ENCODE data around the gene ARHGAP12.
"Not testable (repeated sequence)": the region's sequence is repeated elsewhere in the genome, so short reads cannot be mapped to it uniquely, and the experiment has no call there.

The ARHGAP12 gene

GRCh38 chr10:31923389-31923788 is 5.2 kb downstream of the ARHGAP12 start:
- no peak for DNase-seq

DNA sequence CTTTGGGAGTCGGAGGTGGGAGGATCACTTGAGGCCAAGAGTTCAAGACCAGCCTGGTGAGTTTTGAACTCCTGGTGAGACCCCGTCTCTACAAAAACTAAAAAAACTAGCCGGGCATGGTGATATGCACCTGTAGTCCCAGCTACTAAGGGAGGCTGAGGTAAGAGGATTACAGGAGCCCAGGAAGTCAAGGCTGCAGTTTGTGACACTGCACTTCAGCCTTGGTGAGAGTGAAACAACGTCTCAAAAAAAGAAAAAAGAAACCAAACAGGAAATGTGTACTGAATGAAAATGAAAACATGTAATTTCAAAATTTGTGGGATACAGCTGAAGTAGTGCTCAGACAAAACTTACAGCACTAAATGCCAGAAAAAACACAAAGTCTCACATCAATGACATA is 7.6 kb downstream of the ARHGAP12 start:
- no peak for DNase-seq

- DNase-seq = no peak
These were observed 8.1 kb downstream of the ARHGAP12 start for GRCh38 chr10:31920538-31920937.

- no peak for DNase-seq
These were observed 9.8 kb downstream of the ARHGAP12 start for GRCh38 chr10:31918671-31919409.

DNA sequence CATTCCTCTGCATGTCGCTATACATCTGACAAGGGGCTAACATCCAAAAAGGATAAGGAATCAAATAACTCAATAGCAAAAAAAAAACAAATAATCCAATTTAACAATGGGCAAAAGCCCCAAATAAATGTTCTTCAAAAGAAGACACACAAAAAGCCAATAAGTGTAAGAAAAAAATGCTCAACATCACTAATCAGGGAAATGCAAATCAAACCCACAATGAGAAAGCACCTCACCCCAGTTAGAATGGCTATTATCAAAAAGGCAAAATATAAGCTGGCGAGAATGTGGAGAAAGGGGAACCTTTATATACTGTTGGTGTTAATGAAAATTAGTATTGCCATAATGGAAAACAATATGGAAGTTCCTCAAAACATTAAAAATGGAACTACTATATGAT is 14.3 kb downstream of the ARHGAP12 start:
- DNase-seq = no peak

DNA sequence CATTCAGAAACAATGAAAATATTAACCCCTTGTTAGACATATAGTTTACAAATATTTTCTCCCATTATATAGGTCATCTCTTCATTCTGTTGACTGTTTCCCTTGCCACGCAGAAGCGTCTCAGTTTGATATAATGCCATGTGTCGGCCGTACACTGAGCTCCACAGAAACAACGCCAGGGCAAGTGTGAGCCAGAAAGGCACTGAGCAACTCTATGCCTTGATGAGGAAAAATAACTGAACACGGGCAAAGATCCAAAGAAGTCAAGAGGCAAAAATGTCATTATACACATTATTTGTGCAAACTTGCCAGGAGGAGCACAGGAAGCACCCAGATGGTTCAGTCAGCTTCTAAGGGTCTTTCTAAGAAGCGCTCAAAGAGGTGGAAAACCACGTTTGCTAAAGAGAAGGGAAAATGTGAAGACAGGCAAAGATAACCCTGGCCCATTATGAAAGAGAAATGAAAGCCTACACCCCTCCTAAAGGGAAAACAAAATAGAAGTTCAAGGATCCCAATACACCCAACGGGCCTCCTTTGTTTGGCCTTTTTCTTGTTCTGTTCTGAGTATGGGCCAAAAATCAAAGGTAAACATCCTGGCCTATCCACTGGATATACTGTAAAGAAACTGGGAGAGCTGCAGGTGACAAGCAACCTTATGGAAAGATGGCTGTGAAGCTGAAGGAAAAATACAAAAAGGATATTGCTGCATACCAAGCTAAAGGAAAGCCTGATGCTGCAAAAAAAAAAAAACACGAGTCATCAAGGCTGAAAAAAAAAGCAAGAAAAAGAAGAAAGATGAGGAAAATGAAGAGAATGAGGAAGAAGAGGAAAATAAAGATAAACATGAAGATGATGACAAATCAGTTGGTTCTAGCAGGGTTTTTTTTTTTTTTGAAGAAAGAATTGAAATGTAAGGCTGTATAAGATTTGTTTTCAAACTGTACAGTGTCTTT is 15.5 kb downstream of the ARHGAP12 start:
- no peak for DNase-seq

- DNase-seq = no peak
These were observed 16.3 kb downstream of the ARHGAP12 start for GRCh38 chr10:31912289-31912688.

GRCh38 chr10:31910016-31910415 is 18.6 kb downstream of the ARHGAP12 start:
- no peak for DNase-seq

DNA sequence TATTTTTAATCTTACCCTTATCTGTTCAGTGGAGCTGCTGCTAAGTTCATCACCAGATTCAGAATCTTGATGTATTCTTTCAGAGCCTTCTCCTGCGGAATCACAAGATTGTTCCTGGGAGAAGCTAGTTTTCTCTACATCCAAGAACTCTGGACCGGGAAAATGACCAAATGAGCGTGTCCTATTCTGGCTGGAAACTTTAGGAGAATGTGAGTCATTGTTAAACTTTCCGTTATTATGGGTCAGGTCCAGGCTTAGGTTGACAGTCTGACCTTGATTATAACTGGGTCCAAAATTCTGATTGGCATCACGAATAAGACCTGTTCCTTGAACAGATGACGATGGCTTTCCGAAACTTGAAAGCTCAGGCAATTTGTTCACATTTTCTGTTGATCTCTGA is 20.5 kb downstream of the ARHGAP12 start:
- no peak for DNase-seq

DNA sequence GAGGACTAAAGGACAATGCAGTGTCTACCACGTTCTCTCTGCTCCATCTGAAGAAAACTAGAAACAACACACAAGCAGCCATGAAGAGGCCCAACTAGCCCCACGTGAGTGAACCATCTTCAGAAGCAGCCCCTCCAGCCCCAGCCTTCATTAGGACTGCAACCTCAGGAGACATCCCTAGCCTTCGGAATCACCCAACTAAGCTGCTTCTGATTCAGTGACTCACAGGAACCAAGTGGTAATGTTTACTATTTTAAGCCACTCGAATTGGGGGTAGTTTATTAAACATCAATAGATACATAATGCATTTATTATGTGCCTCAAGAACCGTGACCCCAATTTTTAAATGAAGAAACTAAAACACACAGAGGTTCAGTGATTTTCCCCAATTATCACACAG is 22.6 kb downstream of the ARHGAP12 start:
- DNase-seq = no peak

GRCh38 chr10:31905586-31905985 is 23.0 kb downstream of the ARHGAP12 start:
- no peak for DNase-seq

DNA sequence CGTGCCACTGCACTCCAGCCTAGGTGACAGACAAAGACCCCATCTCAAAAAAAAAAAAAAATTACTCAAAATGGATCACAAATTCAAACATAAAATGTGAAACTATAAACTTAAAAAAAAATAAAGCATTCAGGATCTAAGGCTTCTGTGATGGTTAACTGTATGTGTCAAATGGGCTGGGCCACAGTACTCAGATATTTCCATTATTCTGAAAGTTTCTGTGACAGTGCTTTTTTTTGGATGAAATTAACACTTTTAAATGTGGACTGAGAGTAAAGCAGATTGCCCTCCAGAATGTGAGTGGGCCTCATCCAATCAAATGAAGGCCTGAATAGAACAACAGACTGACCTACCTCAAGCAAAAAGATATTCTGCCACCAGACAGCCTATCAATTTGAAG is 26.0 kb downstream of the ARHGAP12 start:
- DNase-seq = no peak

DNA sequence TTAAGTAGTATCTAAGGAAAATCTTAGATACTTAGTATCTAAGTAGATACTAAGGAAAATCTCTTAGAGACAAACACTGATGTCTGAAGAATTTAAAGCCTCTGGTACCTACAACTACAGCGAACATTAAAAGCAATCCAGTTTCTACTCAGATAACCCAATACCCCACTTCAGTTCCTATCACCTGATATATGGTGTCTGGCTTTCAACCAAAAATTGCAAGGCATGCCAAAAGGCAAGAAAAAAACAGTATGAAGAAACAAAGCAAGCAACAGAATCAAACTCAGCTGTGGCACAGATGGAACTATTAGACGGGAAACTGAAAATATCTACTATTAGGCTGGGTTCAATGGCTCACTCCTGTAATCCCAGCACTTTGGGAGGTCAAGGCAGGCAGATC is 31.1 kb downstream of the ARHGAP12 start:
- no peak for DNase-seq

GRCh38 chr10:31896968-31897384 is 31.7 kb downstream of the ARHGAP12 start:
- DNase-seq = no peak

DNA sequence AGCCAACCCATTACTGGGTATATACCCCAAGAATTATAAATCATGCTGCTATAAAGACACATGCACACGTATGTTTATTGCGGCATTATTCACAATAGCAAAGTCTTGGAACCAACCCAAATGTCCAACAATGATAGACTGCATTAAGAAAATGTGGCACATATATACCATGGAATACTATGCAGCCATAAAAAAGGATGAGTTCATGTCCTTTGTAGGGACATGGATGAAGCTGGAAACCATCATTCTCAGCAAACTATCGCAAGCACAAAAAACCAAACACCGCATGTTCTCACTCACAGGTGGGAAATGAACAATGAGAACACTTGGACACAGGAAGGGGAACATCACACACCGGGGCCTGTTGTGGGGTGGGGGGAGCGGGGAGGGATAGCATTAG is 32.9 kb downstream of the ARHGAP12 start:
- DNase-seq = not testable (repeated sequence)

- DNase-seq = no peak
These were observed 40.2 kb downstream of the ARHGAP12 start for GRCh38 chr10:31888442-31888841.

DNA sequence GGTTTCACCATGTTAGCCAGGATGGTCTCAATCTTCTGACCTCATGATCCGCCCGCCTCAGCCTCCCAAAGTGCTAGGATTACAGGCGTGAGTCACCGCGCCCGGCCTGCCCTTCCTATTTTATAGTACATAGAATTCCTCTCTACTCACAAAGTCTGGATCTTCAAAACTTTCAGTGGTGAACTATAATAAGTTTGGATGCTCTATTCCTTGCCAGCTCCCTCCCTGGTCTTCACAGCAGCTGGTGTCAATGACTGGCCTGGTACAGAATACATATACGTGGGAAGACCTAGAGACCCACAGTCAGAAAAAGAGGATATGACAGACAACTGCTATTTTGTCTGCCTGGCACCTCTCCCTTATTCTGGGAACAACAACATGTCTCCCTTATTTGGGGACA is 40.8 kb downstream of the ARHGAP12 start:
- DNase-seq = no peak

DNA sequence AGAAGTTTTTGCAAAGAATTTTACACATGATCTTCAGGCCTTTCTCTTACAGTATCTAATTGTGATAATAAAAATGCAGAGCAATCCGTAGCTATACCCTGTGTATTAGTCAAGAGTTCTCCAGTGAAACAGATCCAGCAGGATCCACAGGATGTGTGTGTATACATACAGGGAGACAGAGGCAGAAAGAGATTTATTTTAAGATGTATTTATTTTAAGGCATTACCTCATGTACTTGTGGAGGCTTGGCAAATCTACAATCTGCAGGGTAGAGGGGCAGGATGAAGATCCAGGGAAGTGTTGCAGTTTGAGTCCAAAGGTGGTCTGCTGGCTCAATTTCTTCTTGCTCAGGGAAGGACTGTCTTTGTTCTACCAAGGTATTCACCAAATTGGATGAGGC is 41.7 kb downstream of the ARHGAP12 start:
- DNase-seq = no peak

DNA sequence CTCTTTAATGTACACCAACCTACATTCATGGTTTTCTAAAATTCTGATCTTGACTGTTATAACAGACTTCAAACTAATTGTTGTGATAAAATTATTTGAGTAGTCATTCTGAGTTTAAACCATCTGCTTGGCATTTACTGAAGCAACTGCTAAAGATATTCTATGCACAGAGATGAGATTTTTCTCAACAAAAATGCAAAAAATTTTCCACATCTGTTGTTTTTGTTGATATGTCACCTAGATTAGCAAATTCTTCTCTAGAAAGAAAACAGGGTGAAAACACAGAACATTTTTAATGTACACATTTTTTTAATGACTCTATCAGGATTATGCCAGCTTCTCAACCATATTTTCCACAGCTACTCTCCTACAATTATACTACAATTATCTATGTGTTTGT is 42.7 kb downstream of the ARHGAP12 start:
- no peak for DNase-seq

DNA sequence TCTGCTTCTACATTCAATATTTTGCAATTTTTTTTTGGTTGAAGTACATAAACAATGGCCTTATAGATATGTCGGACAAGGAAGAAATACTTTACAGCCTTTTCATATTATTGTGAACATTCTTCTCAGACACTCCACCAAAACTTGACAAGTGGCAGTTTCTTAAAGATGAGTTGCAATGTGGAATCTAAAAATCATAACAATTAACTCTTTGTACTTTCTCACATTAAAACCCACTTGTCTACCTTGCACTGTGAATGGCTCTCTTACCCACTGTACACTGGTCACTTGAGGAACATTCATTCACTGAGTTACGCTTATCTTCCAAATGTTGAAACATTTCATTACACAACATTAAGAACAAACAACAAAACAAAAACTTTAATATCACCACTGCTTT is 44.2 kb downstream of the ARHGAP12 start:
- DNase-seq = no peak

GRCh38 chr10:31883397-31883796 is 45.2 kb downstream of the ARHGAP12 start:
- no peak for DNase-seq

GRCh38 chr10:31878486-31878885 is 50.1 kb downstream of the ARHGAP12 start:
- DNase-seq = no peak

- DNase-seq = no peak
These were observed 51.8 kb downstream of the ARHGAP12 start for GRCh38 chr10:31876652-31877352.

Data from effector CD4-positive, alpha-beta T cell (primary cell).